Endodermal cell (in vitro differentiated cells): Measurements from ENCODE around the gene ZMAT3. TPM values are rescaled to one million over a fixed set of nuclear protein-coding genes. Genes with fewer than 3 reads are reported as not detected.

Experiments
- DNase-seq: peaks from one replicate; pipeline ENCODE4 v3.0.0-alpha.2; 2017
- H3K27ac ChIP-seq: 2 replicates; pipeline ENCODE4 v1.5.1; 2013; ENCODE audit warnings: mild to moderate bottlenecking, low read depth, low read length, moderate library complexity
- H3K27me3 ChIP-seq: 2 replicates; pipeline ENCODE4 v1.6.1; 2013; ENCODE audit warnings: mild to moderate bottlenecking, low read length, moderate library complexity; ENCODE audit not compliant: insufficient read depth, control insufficient read depth, poor library complexity, severe bottlenecking
- H3K36me3 ChIP-seq: 2 replicates; pipeline ENCODE4 v1.7.0; 2013; ENCODE audit warnings: mild to moderate bottlenecking, low read length, moderate library complexity; ENCODE audit not compliant: control insufficient read depth, insufficient read depth
- H3K4me1 ChIP-seq: one replicate; pipeline ENCODE4 v1.7.0; 2013; ENCODE audit warnings: low read length; ENCODE audit not compliant: control insufficient read depth, insufficient read depth
- H3K4me3 ChIP-seq: 2 replicates; pipeline ENCODE4 v1.5.1; 2013; ENCODE audit warnings: mild to moderate bottlenecking, low read length, moderate library complexity
- H3K9ac ChIP-seq: 2 replicates; pipeline ENCODE4 v1.6.1; 2013; ENCODE audit warnings: mild to moderate bottlenecking, low read length, moderate library complexity; ENCODE audit not compliant: poor library complexity, severe bottlenecking; ENCODE audit errors: extremely low read depth
- H3K9me3 ChIP-seq: 2 replicates; pipeline ENCODE4 v1.6.1; 2013; ENCODE audit warnings: mild to moderate bottlenecking, low read length, moderate library complexity; ENCODE audit not compliant: control insufficient read depth
- H3K27ac Mint-ChIP-seq: 2 replicates; pipeline ENCODE4 v1.8.0; 2020; ENCODE audit warnings: mixed read lengths
- H3K27me3 Mint-ChIP-seq: 2 replicates; pipeline ENCODE4 v1.8.0; 2021; ENCODE audit warnings: mild to moderate bottlenecking, mixed read lengths; ENCODE audit not compliant: insufficient read depth
- H3K36me3 Mint-ChIP-seq: 2 replicates; pipeline ENCODE4 v1.8.0; 2020; ENCODE audit warnings: low read depth, mixed read lengths
- H3K4me1 Mint-ChIP-seq: 2 replicates; pipeline ENCODE4 v1.8.0; 2020; ENCODE audit warnings: mixed read lengths
- H3K4me3 Mint-ChIP-seq: 2 replicates; pipeline ENCODE4 v1.8.0; 2020; ENCODE audit warnings: mild to moderate bottlenecking, moderate library complexity, mixed read lengths
- H3K9me3 Mint-ChIP-seq: 2 replicates; pipeline ENCODE4 v1.8.0; 2020; ENCODE audit warnings: mild to moderate bottlenecking, mixed read lengths
- WGBS, 2 experiments: methylation state at CpG; one replicate each; pipeline versions ENCODE4 v1.1.5 to v1.1.7; 2013; ENCODE audit warnings: missing lambda C conversion rate in 2 of 2, mixed read lengths in 1 of 2; ENCODE audit not compliant: insufficient coverage in 1 of 2, insufficient read length in 1 of 2; 5-methylcytosine and 5-hydroxymethylcytosine counted together
- total RNA-seq, 2 donors: library from RNA; stranded (reverse); fragmentation: NEBNext Ultra II Directional in 1 of 2; extraction: Animal tissue kit (Norgen Biotek cat#: 25700) in 1 of 2; gene quantifications; 2 replicates in 1 of 2; 3 replicates in 1 of 2; pipeline ENCODE4 v1.2.1, GENCODE V29; 2021
- TF ChIP-seq, protein P1 (sequence below): fragments of 200-600 bp; sonication (generic); conservative IDR thresholded peaks from 2 replicates; pipeline ENCODE4 v1.5.0; 2021; ENCODE audit warnings: antibody characterized with exemption, mild to moderate bottlenecking

ZMAT3 gene
- total RNA-seq, 2 donors from 2014 or later, result 5.8 to 6.7 TPM

- Histone ChIP-seq H3K36me3 (no peaks in the 10 kb centered on the region), H3K4me3 (no peak overlapping the region), H3K27ac (no peak overlapping the region), H3K27me3 (no peaks in the 10 kb centered on the region), H3K9ac (no peak overlapping the region), H3K4me1 (no peaks in the 10 kb centered on the region), H3K9me3 (no peaks in the 10 kb centered on the region)
- Mint-ChIP-seq H3K9me3 (peaks cover 16% of the 10 kb centered on the region), H3K4me3 (no peak overlapping the region), H3K27ac (no peak overlapping the region), H3K27me3 (no peaks in the 10 kb centered on the region), H3K4me1 (no peaks in the 10 kb centered on the region), H3K36me3 (no peaks in the 10 kb centered on the region)
- 71 to 96% methylated on average over 1 to 2 of the region's 2 CpGs for WGBS, 2 experiments
- DNase-seq, result no peak
- TF ChIP-seq, protein P1, sequence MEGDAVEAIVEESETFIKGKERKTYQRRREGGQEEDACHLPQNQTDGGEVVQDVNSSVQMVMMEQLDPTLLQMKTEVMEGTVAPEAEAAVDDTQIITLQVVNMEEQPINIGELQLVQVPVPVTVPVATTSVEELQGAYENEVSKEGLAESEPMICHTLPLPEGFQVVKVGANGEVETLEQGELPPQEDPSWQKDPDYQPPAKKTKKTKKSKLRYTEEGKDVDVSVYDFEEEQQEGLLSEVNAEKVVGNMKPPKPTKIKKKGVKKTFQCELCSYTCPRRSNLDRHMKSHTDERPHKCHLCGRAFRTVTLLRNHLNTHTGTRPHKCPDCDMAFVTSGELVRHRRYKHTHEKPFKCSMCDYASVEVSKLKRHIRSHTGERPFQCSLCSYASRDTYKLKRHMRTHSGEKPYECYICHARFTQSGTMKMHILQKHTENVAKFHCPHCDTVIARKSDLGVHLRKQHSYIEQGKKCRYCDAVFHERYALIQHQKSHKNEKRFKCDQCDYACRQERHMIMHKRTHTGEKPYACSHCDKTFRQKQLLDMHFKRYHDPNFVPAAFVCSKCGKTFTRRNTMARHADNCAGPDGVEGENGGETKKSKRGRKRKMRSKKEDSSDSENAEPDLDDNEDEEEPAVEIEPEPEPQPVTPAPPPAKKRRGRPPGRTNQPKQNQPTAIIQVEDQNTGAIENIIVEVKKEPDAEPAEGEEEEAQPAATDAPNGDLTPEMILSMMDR, result no peak
Measured at GRCh38 chr3:179113903-179114302, 42.3 kb upstream of the ZMAT3 start.

- H3K27ac Mint-ChIP-seq, result no peak overlapping the region
- Histone ChIP-seq H3K36me3 (no peaks in the 10 kb centered on the region), H3K9me3 (no peaks in the 10 kb centered on the region), H3K4me3 (no peak overlapping the region), H3K27ac (no peak overlapping the region), H3K27me3 (no peaks in the 10 kb centered on the region), H3K9ac (no peak overlapping the region), H3K4me1 (no peaks in the 10 kb centered on the region)
- TF ChIP-seq, protein P1, result no peak
- no peaks in the 10 kb centered on the region for H3K27me3 Mint-ChIP-seq
- WGBS, 2 experiments, result no CpG with 5 or more reads among the region's 1 CpG
- H3K9me3 Mint-ChIP-seq, result peaks cover 8% of the 10 kb centered on the region
- no peaks in the 10 kb centered on the region for H3K36me3 Mint-ChIP-seq
- DNase-seq, result no peak
- H3K4me1 Mint-ChIP-seq, result no peaks in the 10 kb centered on the region
- H3K4me3 Mint-ChIP-seq, result no peak overlapping the region
Measured at GRCh38 chr3:179108086-179108485, 36.5 kb upstream of the ZMAT3 start.

DNA sequence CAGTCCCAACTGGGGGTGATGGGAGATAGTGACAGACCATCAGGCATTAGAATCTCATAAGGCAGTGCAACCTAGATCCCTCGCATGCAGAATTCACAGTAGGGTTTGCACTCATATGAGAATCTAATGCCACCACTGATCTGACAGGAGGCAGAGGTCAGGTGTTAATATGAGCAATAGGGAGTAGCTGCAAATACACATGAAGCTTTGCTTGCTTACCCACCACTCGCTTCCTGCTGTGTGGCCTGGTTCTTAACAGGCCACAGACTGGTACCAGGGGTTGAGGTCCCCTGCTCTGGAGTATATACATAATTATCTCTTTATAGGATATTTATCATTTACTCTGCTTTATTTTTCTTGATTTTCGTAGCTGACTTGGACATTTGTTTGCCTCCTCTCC lies 36.0 kb upstream of the ZMAT3 start:
- Histone ChIP-seq H3K27me3 (no peaks in the 10 kb centered on the region), H3K4me3 (no peak overlapping the region), H3K9ac (no peak overlapping the region), H3K9me3 (no peaks in the 10 kb centered on the region), H3K36me3 (no peaks in the 10 kb centered on the region), H3K27ac (no peak overlapping the region), H3K4me1 (no peaks in the 10 kb centered on the region)
- TF ChIP-seq, protein P1, result no peak
- no peak overlapping the region for H3K27ac Mint-ChIP-seq
- no peak for DNase-seq
- H3K27me3 Mint-ChIP-seq, result no peaks in the 10 kb centered on the region
- H3K4me1 Mint-ChIP-seq, result no peaks in the 10 kb centered on the region
- WGBS, 2 experiments, result 67 to 88% methylated on average over 1 to 3 of the region's 3 CpGs
- H3K36me3 Mint-ChIP-seq, result no peaks in the 10 kb centered on the region
- H3K4me3 Mint-ChIP-seq, result no peak overlapping the region
- H3K9me3 Mint-ChIP-seq, result peaks cover 8% of the 10 kb centered on the region
